Natural killer cell (primary cell): ENCODE data around the gene KRTAP10-2. TPM values are rescaled to one million over a fixed set of nuclear protein-coding genes. Genes with fewer than 3 reads are reported as not detected.
"Not testable (repeated sequence)": the region's sequence is repeated elsewhere in the genome, so short reads cannot be mapped to it uniquely, and the experiment has no call there.

Experiments
- ATAC-seq, 3 donors: fragments of 150-1000 bp in 2 of 3; fragments of 200-7000 bp in 1 of 3; cut with Tn5 transposase; 1 replicate in 1 of 3; 2 replicates in 2 of 3; pipeline ENCODE4 v1.10.0; 2021; ENCODE audit warnings: mild to moderate bottlenecking in 2 of 3, moderate library complexity in 2 of 3
- DNase-seq, 2 donors: peaks; one replicate each; pipeline versions ENCODE4 v3.0.0 to v3.0.0-alpha.2; 2013 to 2021; ENCODE audit warnings: mixed read lengths in 1 of 2
- H3K27ac ChIP-seq: one replicate; pipeline ENCODE4 v1.5.1; 2013; ENCODE audit warnings: mild to moderate bottlenecking, low read length
- H3K27me3 ChIP-seq: one replicate; pipeline ENCODE4 v1.6.1; 2013; ENCODE audit warnings: low read length; ENCODE audit not compliant: control insufficient read depth, insufficient read depth
- H3K36me3 ChIP-seq: one replicate; pipeline ENCODE4 v1.6.1; 2013; ENCODE audit warnings: low read length; ENCODE audit not compliant: control insufficient read depth, insufficient read depth
- H3K4me1 ChIP-seq: one replicate; pipeline ENCODE4 v1.6.1; 2013; ENCODE audit warnings: low read length; ENCODE audit not compliant: control insufficient read depth, insufficient read depth
- H3K4me3 ChIP-seq: one replicate; pipeline ENCODE4 v1.5.1; 2013; ENCODE audit warnings: low read length
- H3K9me3 ChIP-seq: one replicate; pipeline ENCODE4 v1.6.1; 2013; ENCODE audit warnings: low read length; ENCODE audit not compliant: control insufficient read depth, insufficient read depth
- H3K27ac Mint-ChIP-seq, 2 donors: one replicate each; pipeline ENCODE4 v1.8.0; 2022; ENCODE audit warnings: mild to moderate bottlenecking in 2 of 2, mixed read lengths in 2 of 2, moderate library complexity in 1 of 2
- H3K27me3 Mint-ChIP-seq, 2 donors: one replicate each; pipeline ENCODE4 v1.8.0; 2022; ENCODE audit warnings: low read depth in 2 of 2, mixed read lengths in 2 of 2
- H3K36me3 Mint-ChIP-seq: one replicate; pipeline ENCODE4 v1.8.0; 2022; ENCODE audit warnings: mixed read lengths
- H3K4me1 Mint-ChIP-seq, 2 donors: one replicate each; pipeline ENCODE4 v1.8.0; 2022; ENCODE audit warnings: mixed read lengths in 2 of 2
- H3K4me3 Mint-ChIP-seq: one replicate; pipeline ENCODE4 v1.8.0; 2022; ENCODE audit warnings: mild to moderate bottlenecking, moderate library complexity, mixed read lengths
- H3K9me3 Mint-ChIP-seq, 2 donors: one replicate each; pipeline ENCODE4 v1.8.0; 2022; ENCODE audit warnings: mixed read lengths in 2 of 2
- WGBS: methylation state at CpG from one replicate; pipeline ENCODE4 v1.1.7; 2013; ENCODE audit warnings: missing lambda C conversion rate; ENCODE audit not compliant: insufficient coverage; 5-methylcytosine and 5-hydroxymethylcytosine counted together
- intact Hi-C: fragments of 100-400 bp; cut with micrococcal nuclease; formaldehyde crosslinking; loops from one replicate; pipeline ENCODE4 v1.14.2; 2022
- total RNA-seq, 4 donors: library from RNA; stranded (reverse); fragments of 120-200 nt in 1 of 4; gene quantifications; one replicate each; pipeline versions ENCODE4 v1.2.3 to v1.2.4, GENCODE V29; 2013 to 2022
- TF ChIP-seq, protein P1 (sequence below): fragments of 200-600 bp; IDR thresholded peaks from one replicate; pipeline ENCODE4 v1.8.0; 2022; ENCODE audit warnings: antibody characterized with exemption

KRTAP10-2 gene
- total RNA-seq, 3 donors from 2014 or later (not counting 1 experiment from before 2014, with no cell fraction given), result not detected

DNA sequence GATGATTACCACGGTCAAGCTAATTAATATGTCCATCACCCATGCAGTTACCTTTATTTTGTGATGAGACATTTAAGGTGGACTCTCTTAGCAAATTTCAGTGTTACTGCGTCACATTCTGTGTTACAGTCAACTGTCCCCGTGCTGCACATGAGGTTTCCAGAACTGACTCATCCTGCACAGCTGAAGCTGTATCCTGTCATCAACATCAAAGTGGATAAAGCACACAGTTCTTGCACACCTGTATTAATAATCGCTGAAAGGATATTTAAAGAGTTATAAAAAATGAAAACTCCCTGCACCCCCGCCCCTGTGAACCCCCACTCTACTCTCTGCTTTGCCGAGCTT is 32.5 kb upstream of the KRTAP10-2 start:
- Mint-ChIP-seq H3K27ac (no peak overlapping the region), H3K9me3 (peaks cover 2 to 15% of the 10 kb centered on the region in 2 donors), H3K4me1 (peaks cover 5% of the 10 kb centered on the region in 2 donors), H3K27me3 (peaks cover 63 to 67% of the 10 kb centered on the region in 2 donors), H3K4me3 (no peak overlapping the region), H3K36me3 (peaks cover 12% of the 10 kb centered on the region)
- H3K9me3 ChIP-seq, result peaks cover 5% of the 10 kb centered on the region
- H3K27ac ChIP-seq, result no peak overlapping the region
- no peaks in the 10 kb centered on the region for H3K36me3 ChIP-seq
- no peak overlapping the region for H3K4me3 ChIP-seq
- peak in 1 of 2 donors; percentile 20 for DNase-seq
- TF ChIP-seq, protein P1, sequence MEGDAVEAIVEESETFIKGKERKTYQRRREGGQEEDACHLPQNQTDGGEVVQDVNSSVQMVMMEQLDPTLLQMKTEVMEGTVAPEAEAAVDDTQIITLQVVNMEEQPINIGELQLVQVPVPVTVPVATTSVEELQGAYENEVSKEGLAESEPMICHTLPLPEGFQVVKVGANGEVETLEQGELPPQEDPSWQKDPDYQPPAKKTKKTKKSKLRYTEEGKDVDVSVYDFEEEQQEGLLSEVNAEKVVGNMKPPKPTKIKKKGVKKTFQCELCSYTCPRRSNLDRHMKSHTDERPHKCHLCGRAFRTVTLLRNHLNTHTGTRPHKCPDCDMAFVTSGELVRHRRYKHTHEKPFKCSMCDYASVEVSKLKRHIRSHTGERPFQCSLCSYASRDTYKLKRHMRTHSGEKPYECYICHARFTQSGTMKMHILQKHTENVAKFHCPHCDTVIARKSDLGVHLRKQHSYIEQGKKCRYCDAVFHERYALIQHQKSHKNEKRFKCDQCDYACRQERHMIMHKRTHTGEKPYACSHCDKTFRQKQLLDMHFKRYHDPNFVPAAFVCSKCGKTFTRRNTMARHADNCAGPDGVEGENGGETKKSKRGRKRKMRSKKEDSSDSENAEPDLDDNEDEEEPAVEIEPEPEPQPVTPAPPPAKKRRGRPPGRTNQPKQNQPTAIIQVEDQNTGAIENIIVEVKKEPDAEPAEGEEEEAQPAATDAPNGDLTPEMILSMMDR, result no peak
- 77% methylated on average over 5 of the region's 6 CpGs for WGBS
- intact Hi-C loops, result no loop called here
- no peaks in the 10 kb centered on the region for H3K4me1 ChIP-seq
- no peak for ATAC-seq
- no peaks in the 10 kb centered on the region for H3K27me3 ChIP-seq

DNA sequence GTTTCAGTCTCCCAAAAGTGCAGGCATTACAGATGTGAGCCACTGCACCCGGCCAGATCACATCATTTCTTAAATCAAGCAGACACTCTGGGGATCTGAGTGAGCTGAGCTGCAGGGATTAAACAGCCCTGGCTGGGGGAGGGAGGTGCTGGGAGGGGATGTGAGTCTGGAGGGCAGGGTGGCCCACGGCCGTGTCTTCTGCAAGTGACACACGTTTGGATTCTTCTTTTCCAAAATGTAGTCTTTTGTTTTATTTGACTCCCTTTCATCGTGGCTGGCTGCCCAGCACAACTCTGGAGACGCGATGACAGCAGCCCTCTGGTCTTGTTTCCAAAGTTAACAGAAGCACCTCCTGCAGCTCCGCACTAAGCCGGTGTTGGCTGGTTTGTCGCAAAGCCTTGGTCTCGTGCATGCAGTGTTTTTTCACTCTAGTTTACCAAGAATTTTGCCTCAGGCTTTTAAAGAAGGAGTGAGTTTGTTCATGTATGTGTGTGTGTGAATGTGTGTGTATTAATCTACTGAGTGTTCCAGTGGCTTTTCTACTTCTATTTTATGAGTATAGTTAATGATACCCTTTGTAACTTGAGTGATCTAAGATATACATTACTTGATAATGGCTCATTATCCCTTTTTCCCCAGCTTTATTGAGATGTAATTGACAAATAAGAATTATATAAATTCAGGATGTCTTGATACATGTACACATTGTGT is 31.9 kb upstream of the KRTAP10-2 start:
- WGBS, result 63% methylated on average over 11 of the region's 11 CpGs
- Histone ChIP-seq H3K9me3 (peaks cover 5% of the 10 kb centered on the region), H3K4me3 (no peak overlapping the region), H3K27ac (no peak overlapping the region), H3K4me1 (no peaks in the 10 kb centered on the region), H3K36me3 (no peaks in the 10 kb centered on the region), H3K27me3 (no peaks in the 10 kb centered on the region)
- H3K36me3 Mint-ChIP-seq, result peaks cover 12% of the 10 kb centered on the region
- H3K27me3 Mint-ChIP-seq, result peaks cover 63 to 68% of the 10 kb centered on the region in 2 donors
- no peak for ATAC-seq
- peaks cover 2 to 15% of the 10 kb centered on the region in 2 donors for H3K9me3 Mint-ChIP-seq
- no peak overlapping the region for H3K4me3 Mint-ChIP-seq
- peaks cover 5% of the 10 kb centered on the region in 2 donors for H3K4me1 Mint-ChIP-seq
- no peak overlapping the region for H3K27ac Mint-ChIP-seq
- intact Hi-C loops, result no loop called here
- DNase-seq, result no peak
- TF ChIP-seq, protein P1, result no peak

DNA sequence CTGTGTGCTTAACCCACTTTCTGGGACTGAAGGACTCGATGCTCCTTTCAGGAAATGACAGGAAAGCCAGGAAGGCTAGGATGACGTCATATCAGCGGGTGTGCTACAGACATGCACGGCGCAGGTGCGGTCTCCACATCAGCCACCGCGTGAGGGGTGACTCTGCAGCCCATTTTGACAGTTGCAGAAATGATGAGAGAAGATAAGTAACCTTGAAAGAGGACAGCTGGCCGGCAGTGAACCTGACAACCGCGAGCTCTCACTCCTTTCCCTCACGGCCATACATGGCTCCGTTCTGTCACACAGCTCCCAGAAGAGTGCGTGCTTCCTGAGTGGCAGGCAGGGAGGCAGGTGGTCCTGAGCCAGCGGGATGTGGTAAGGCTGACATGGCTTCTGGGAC is 30.8 kb upstream of the KRTAP10-2 start:
- no peak overlapping the region for H3K4me3 ChIP-seq
- no peaks in the 10 kb centered on the region for H3K27me3 ChIP-seq
- Mint-ChIP-seq H3K4me1 (peaks cover 5% of the 10 kb centered on the region in 2 donors), H3K9me3 (peaks cover 2 to 18% of the 10 kb centered on the region in 2 donors), H3K36me3 (peaks cover 12% of the 10 kb centered on the region), H3K27ac (no peak overlapping the region), H3K27me3 (peaks cover 61% of the 10 kb centered on the region in 2 donors), H3K4me3 (no peak overlapping the region)
- no peak for DNase-seq
- TF ChIP-seq, protein P1, result no peak
- H3K27ac ChIP-seq, result no peak overlapping the region
- H3K36me3 ChIP-seq, result no peaks in the 10 kb centered on the region
- WGBS, result 80% methylated on average over 15 of the region's 15 CpGs
- H3K4me1 ChIP-seq, result no peaks in the 10 kb centered on the region
- H3K9me3 ChIP-seq, result peaks cover 7% of the 10 kb centered on the region
- no peak for ATAC-seq
- intact Hi-C loops, result no loop called here

DNA sequence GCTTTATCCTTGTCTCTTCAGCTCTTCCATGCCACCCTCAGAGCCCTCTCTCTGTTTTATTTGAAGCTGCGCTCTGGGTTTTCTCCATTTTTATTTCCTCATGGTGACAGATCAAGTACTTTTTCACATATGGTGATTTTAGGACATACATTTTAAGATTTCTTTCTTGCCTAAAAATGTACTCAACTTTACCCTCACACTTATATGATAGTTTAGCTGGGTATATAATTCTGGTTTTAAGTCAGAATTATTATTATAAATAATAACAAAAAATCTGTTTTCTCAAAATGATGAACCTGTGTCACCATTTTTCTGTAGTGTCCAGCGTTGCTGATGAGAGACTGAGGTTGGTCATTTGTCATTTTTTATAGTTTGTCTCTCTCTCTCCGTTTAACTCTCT is 29.9 kb upstream of the KRTAP10-2 start:
- Mint-ChIP-seq H3K27ac (no peak overlapping the region), H3K27me3 (peaks cover 52% of the 10 kb centered on the region in 2 donors), H3K4me1 (peaks cover 5% of the 10 kb centered on the region in 2 donors), H3K36me3 (peaks cover 18% of the 10 kb centered on the region), H3K9me3 (peaks cover 2 to 18% of the 10 kb centered on the region in 2 donors), H3K4me3 (no peak overlapping the region)
- TF ChIP-seq, protein P1, result no peak
- no peaks in the 10 kb centered on the region for H3K4me1 ChIP-seq
- H3K27ac ChIP-seq, result no peak overlapping the region
- WGBS, result 75% methylated on average over 1 of the region's 3 CpGs
- DNase-seq (no peak), ATAC-seq (no peak)
- no peak overlapping the region for H3K4me3 ChIP-seq
- H3K9me3 ChIP-seq, result peaks cover 7% of the 10 kb centered on the region
- no peaks in the 10 kb centered on the region for H3K36me3 ChIP-seq
- no peaks in the 10 kb centered on the region for H3K27me3 ChIP-seq
- intact Hi-C loops, result no loop called here

DNA sequence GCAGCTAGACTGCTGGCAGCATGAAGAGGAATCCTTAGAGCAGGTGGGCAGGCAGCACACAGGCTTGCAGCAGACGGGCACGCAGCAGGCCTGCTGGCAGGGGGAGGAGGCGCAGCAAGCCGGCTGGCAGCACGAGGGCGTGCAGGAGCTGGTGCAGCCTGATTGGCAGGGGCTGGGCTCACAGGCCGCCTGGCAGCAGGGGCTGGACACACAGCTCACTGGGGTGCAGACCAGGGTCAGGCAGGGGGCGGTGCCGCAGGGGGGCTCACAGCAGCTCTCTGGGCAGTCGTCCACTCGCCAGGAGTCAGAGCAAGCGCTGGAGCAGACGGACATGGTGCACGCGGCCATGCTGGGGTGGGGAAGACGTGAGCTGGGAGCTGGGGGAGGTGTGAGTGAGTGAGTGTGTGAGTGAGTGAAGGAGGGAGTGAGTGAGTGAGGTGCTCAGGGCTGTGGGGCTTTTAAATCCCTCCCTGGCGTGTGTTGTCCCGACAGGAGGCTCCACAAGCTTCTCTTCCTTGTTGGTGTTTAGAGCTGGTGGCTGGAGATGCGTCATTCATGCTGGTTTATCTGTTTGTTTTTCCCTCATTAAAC is 29.0 kb upstream of the KRTAP10-2 start, which contains the start of gene KRTAP10-5:
Gene KRTAP10-5, minus strand, starts transcription at position 374 of the 591 bp plus-strand sequence. Its CDS starts 26 bp downstream, at position 348.
- ATAC-seq, H3K4me3 ChIP-seq, H3K27ac ChIP-seq, H3K9me3 ChIP-seq, H3K27ac Mint-ChIP-seq, H3K4me1 Mint-ChIP-seq, H3K4me1 ChIP-seq, H3K27me3 ChIP-seq, intact Hi-C loops, H3K4me3 Mint-ChIP-seq, DNase-seq, H3K36me3 ChIP-seq: not testable (repeated sequence)
- Mint-ChIP-seq H3K9me3 (peaks cover 2 to 18% of the 10 kb centered on the region in 2 donors), H3K27me3 (peaks cover 47 to 51% of the 10 kb centered on the region in 2 donors), H3K36me3 (peaks cover 18% of the 10 kb centered on the region)
- WGBS, result 56% methylated on average over 19 of the region's 19 CpGs
